NK-92 (cell line): ENCODE data around the gene RNF214.
"Not testable (repeated sequence)": the region's sequence is repeated elsewhere in the genome, so short reads cannot be mapped to it uniquely, and the experiment has no call there.

Source experiments
- DNase-seq: peaks from one replicate; lab custom pipeline; 2025; ENCODE audit not compliant: unreplicated experiment; lab: John Stamatoyannopoulos, UW

RNF214 gene

GRCh38 chr11:117232092-117232878, at the start of gene RNF214:
TSS of gene RNF214 (plus strand) at chr11:117232671. CDS start at chr11:117234273, 1,602 bp downstream.
- DNase-seq = no peak

GRCh38 chr11:117183178-117183577, 49.3 kb upstream of the RNF214 start:
- not testable (repeated sequence) for DNase-seq

GRCh38 chr11:117183724-117184349, 48.6 kb upstream of the RNF214 start:
- no peak for DNase-seq

- no peak for DNase-seq
Observed at GRCh38 chr11:117185736-117186430, 46.6 kb upstream of the RNF214 start.

- no peak for DNase-seq
Observed at GRCh38 chr11:117186431-117186761, 46.1 kb upstream of the RNF214 start.

- DNase-seq = no peak
Observed at GRCh38 chr11:117187007-117187406, 45.5 kb upstream of the RNF214 start.

- no peak for DNase-seq
Observed at GRCh38 chr11:117187428-117187798, 45.1 kb upstream of the RNF214 start.

GRCh38 chr11:117187799-117188481, 44.5 kb upstream of the RNF214 start:
- no peak for DNase-seq

- no peak for DNase-seq
Observed at GRCh38 chr11:117188620-117189081, 43.8 kb upstream of the RNF214 start.

GRCh38 chr11:117189191-117189940, 43.1 kb upstream of the RNF214 start:
- DNase-seq = no peak

GRCh38 chr11:117189941-117190544, 42.4 kb upstream of the RNF214 start:
- no peak for DNase-seq

- DNase-seq = no peak
Observed at GRCh38 chr11:117191680-117192400, 40.6 kb upstream of the RNF214 start.

- no peak for DNase-seq
Observed at GRCh38 chr11:117192401-117192875, 40.0 kb upstream of the RNF214 start.

GRCh38 chr11:117193130-117194020, 39.1 kb upstream of the RNF214 start:
- DNase-seq = no peak

GRCh38 chr11:117194267-117194666, 38.2 kb upstream of the RNF214 start:
- no peak for DNase-seq

- DNase-seq = no peak
Observed at GRCh38 chr11:117195258-117195657, 37.2 kb upstream of the RNF214 start.

GRCh38 chr11:117195761-117196160, 36.7 kb upstream of the RNF214 start:
- no peak for DNase-seq

GRCh38 chr11:117197006-117197405, 35.5 kb upstream of the RNF214 start:
- no peak for DNase-seq
